22Rv1 (cell line): Measurements from ENCODE around the gene MND1.

Source experiments
- CTCF ChIP-seq: fragments of 450-650 bp; IDR thresholded peaks from 2 replicates; pipeline ENCODE4 v1.5.1; 2017; ENCODE audit warnings: mild to moderate bottlenecking
- ZFX ChIP-seq: fragments of 450-650 bp; IDR thresholded peaks from 2 replicates; pipeline ENCODE4 v1.6.1; 2017; ENCODE audit warnings: antibody characterized with exemption, borderline replicate concordance

GRCh38 chr4:153403726-153404125, 59.2 kb downstream of the MND1 start:
- TF ChIP-seq CTCF (no peak), ZFX (no peak)
